HepG2 (cell line): ENCODE measurements around the gene NCKIPSD. TPM values are rescaled to one million over a fixed set of nuclear protein-coding genes. Genes with fewer than 3 reads are reported as not detected.
A peak's percentile ranks its signal among the peaks of the same experiment; 100 is the strongest.

Experiments
- BRCA1 ChIP-seq: sonication (generic); formaldehyde crosslinking; IDR thresholded peaks from 2 replicates; pipeline ENCODE4 v1.4.0; 2020; ENCODE audit warnings: missing genetic modification reagents
- ERF ChIP-seq: IDR thresholded peaks from 2 replicates; pipeline ENCODE4 v1.6.1; 2018; ENCODE audit warnings: missing biosample characterization, missing genetic modification reagents
- ESRRA ChIP-seq: sonication (generic); formaldehyde crosslinking; IDR thresholded peaks from 2 replicates; pipeline ENCODE4 v1.5.1; 2020; ENCODE audit warnings: mild to moderate bottlenecking, low read depth, missing genetic modification reagents
- JDP2 ChIP-seq: sonication (generic); formaldehyde crosslinking; IDR thresholded peaks from 2 replicates; pipeline ENCODE4 v1.8.1; 2022; ENCODE audit warnings: missing genetic modification reagents, borderline replicate concordance
- MATR3 ChIP-seq: sonication (generic); formaldehyde crosslinking; IDR thresholded peaks from 2 replicates; pipeline ENCODE4 v1.4.0; 2020; ENCODE audit warnings: missing genetic modification reagents
- POLR2AphosphoS5 ChIP-seq: IDR thresholded peaks from 2 replicates; pipeline ENCODE4 v1.6.1; 2012; ENCODE audit warnings: low read depth, low read length
- POLR2G ChIP-seq: fragments of 200-400 bp; formaldehyde crosslinking; IDR thresholded peaks from 2 replicates; pipeline ENCODE4 v1.6.1; 2018; ENCODE audit warnings: mild to moderate bottlenecking, low read depth, low read length, moderate library complexity
- TMF1 ChIP-seq: sonication (generic); formaldehyde crosslinking; IDR thresholded peaks from 2 replicates; pipeline ENCODE4 v1.8.1; 2022; ENCODE audit warnings: low read depth, missing genetic modification reagents
- ZFY ChIP-seq: sonication (generic); formaldehyde crosslinking; IDR thresholded peaks from 2 replicates; pipeline ENCODE4 v1.4.0; 2020; ENCODE audit warnings: missing genetic modification reagents
- ZNF543 ChIP-seq: sonication (generic); formaldehyde crosslinking; IDR thresholded peaks from 2 replicates; pipeline ENCODE4 v1.4.0; 2020; ENCODE audit warnings: mild to moderate bottlenecking, missing genetic modification reagents
- ZNF607 ChIP-seq: sonication (generic); formaldehyde crosslinking; IDR thresholded peaks from 2 replicates; pipeline ENCODE4 v1.5.1; 2020; ENCODE audit warnings: missing genetic modification reagents, mild to moderate bottlenecking, borderline replicate concordance
- ZNF660 ChIP-seq: sonication (generic); formaldehyde crosslinking; IDR thresholded peaks from 2 replicates; pipeline ENCODE4 v1.5.1; 2020; ENCODE audit warnings: mild to moderate bottlenecking, low read depth, missing genetic modification reagents, borderline replicate concordance
- ZNF768 ChIP-seq: sonication (generic); formaldehyde crosslinking; IDR thresholded peaks from 2 replicates; pipeline ENCODE4 v1.4.0; 2020; ENCODE audit warnings: missing genetic modification reagents
- ZNF772 ChIP-seq: sonication (generic); formaldehyde crosslinking; IDR thresholded peaks from 2 replicates; pipeline ENCODE4 v1.5.0; 2020; ENCODE audit warnings: mild to moderate bottlenecking, missing genetic modification reagents
- ZNF782 ChIP-seq: sonication (generic); formaldehyde crosslinking; IDR thresholded peaks from 2 replicates; pipeline ENCODE4 v1.4.0; 2020; ENCODE audit warnings: missing genetic modification reagents, mild to moderate bottlenecking, borderline replicate concordance
- ZNF883 ChIP-seq: sonication (generic); formaldehyde crosslinking; IDR thresholded peaks from 2 replicates; pipeline ENCODE4 v1.5.1; 2020; ENCODE audit warnings: mild to moderate bottlenecking, missing genetic modification reagents; ENCODE audit errors: not compliant biosample characterization
- ZNF891 ChIP-seq: sonication (generic); formaldehyde crosslinking; IDR thresholded peaks from 2 replicates; pipeline ENCODE4 v1.5.0; 2020; ENCODE audit warnings: mild to moderate bottlenecking, missing genetic modification reagents
- polyA plus RNA-seq, 8 experiments: library from polyadenylated mRNA; depleted of rRNA in 3 of 8; stranded (reverse) in 7 of 8; unstranded in 1 of 8; fragments of >200 nt; fragmentation: Illumina TruSeq in 4 of 8; extraction: Trizol in 4 of 8; gene quantifications; 2 replicates each; pipeline versions ENCODE4 v1.2.1 to v1.2.3, GENCODE V29; 2011 to 2016; ENCODE audit warnings: low read depth in 4 of 8, missing spikeins in 1 of 8, mixed read lengths in 1 of 8; ENCODE audit not compliant: insufficient read depth in 1 of 8
- total RNA-seq, 5 experiments: library from RNA; depleted of rRNA; stranded (reverse); fragments of >200 nt; fragmentation: Illumina TruSeq; extraction: Trizol; gene quantifications; 2 replicates each; pipeline ENCODE4 v1.2.3, GENCODE V29; 2016; ENCODE audit warnings: low read depth in 1 of 5
- TF ChIP-seq, protein P1 (sequence below): IDR thresholded peaks from 2 replicates; pipeline ENCODE4 v1.6.1; 2016; ENCODE audit warnings: mild to moderate bottlenecking
- TF ChIP-seq, protein P2 (sequence below): sonication (generic); formaldehyde crosslinking; IDR thresholded peaks from 2 replicates; pipeline ENCODE4 v1.5.0; 2020; ENCODE audit warnings: mild to moderate bottlenecking, missing genetic modification reagents
- TF ChIP-seq, protein P3 (sequence below): sonication (generic); formaldehyde crosslinking; IDR thresholded peaks from 2 replicates; pipeline ENCODE4 v1.4.0; 2020; ENCODE audit warnings: low read depth, missing genetic modification reagents
- TF ChIP-seq, protein P4 (sequence below): sonication (generic); formaldehyde crosslinking; IDR thresholded peaks from 2 replicates; pipeline ENCODE4 v1.4.0; 2020; ENCODE audit warnings: missing genetic modification reagents, borderline replicate concordance

The NCKIPSD gene
- total and polyA plus RNA-seq, 2 of the 13 experiments (the other 11 are each of a cell fraction or from before 2014, with no cell fraction given), result 13.5 to 35.2 TPM

DNA sequence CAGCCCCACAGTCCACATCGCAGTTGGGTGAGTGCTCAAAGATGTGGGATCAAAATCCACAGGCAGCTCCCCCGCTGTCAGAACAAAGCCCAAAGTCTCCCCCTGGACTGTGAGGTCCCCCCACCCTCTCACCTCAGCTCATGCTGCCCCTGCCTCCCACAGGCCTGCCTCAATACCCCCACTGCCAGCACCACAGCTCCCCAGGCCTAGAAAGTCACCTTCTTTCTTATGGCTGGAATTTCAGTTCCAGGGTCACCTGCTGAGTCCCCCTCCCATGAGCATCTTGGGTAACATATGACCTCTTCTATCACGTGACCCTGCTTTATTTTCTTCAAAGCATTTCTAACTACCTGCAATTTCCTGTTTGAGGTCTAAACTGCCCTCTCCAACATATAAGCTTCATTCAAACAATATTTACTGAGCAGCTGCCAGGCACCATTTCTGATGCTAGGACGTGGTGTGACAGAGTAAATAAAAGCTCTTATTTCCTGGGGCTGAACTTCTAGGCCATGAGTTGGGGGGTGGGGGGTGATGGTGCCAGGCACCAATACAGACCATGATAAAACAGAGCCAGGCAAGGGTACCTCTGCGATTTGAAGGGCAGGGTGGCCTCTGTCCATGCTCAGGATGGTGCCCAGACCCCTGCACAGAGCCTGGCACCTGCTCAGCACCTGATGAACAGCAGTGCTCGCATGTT is 61.7 kb downstream of the NCKIPSD start (continued):
- TF ChIP-seq POLR2AphosphoS5, result peak; percentile 63; the same call in 1 of the 2 replicates
- TF ChIP-seq JDP2 (CRISPR knock-in tag), result no peak
- TF ChIP-seq ZNF891 (CRISPR knock-in tag), result no peak
- TF ChIP-seq, protein P1, sequence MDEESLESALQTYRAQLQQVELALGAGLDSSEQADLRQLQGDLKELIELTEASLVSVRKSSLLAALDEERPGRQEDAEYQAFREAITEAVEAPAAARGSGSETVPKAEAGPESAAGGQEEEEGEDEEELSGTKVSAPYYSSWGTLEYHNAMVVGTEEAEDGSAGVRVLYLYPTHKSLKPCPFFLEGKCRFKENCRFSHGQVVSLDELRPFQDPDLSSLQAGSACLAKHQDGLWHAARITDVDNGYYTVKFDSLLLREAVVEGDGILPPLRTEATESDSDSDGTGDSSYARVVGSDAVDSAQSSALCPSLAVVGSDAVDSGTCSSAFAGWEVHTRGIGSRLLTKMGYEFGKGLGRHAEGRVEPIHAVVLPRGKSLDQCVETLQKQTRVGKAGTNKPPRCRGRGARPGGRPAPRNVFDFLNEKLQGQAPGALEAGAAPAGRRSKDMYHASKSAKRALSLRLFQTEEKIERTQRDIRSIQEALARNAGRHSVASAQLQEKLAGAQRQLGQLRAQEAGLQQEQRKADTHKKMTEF (CRISPR knock-in tag), result peak; percentile 29; the same call in 1 of the 2 replicates
- TF ChIP-seq ZNF660 (CRISPR knock-in tag), result no peak
- no peak for TF ChIP-seq MATR3 (CRISPR knock-in tag)
- peak; percentile 35; the same call in 1 of the 2 replicates for TF ChIP-seq ESRRA
- no peak; the same call in 1 of the 2 replicates for TF ChIP-seq ZNF607 (CRISPR knock-in tag)
- TF ChIP-seq ZNF543 (CRISPR knock-in tag), result peak; percentile 56; the same call in 1 of the 2 replicates
- no peak for TF ChIP-seq TMF1 (CRISPR knock-in tag)
- TF ChIP-seq, protein P2, sequence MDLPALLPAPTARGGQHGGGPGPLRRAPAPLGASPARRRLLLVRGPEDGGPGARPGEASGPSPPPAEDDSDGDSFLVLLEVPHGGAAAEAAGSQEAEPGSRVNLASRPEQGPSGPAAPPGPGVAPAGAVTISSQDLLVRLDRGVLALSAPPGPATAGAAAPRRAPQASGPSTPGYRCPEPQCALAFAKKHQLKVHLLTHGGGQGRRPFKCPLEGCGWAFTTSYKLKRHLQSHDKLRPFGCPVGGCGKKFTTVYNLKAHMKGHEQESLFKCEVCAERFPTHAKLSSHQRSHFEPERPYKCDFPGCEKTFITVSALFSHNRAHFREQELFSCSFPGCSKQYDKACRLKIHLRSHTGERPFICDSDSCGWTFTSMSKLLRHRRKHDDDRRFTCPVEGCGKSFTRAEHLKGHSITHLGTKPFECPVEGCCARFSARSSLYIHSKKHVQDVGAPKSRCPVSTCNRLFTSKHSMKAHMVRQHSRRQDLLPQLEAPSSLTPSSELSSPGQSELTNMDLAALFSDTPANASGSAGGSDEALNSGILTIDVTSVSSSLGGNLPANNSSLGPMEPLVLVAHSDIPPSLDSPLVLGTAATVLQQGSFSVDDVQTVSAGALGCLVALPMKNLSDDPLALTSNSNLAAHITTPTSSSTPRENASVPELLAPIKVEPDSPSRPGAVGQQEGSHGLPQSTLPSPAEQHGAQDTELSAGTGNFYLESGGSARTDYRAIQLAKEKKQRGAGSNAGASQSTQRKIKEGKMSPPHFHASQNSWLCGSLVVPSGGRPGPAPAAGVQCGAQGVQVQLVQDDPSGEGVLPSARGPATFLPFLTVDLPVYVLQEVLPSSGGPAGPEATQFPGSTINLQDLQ, result no peak
- peak; percentile 81; the same call in 1 of the 2 replicates for TF ChIP-seq ERF (CRISPR knock-in tag)
- TF ChIP-seq ZNF883 (CRISPR knock-in tag), result no peak
- TF ChIP-seq, protein P3, sequence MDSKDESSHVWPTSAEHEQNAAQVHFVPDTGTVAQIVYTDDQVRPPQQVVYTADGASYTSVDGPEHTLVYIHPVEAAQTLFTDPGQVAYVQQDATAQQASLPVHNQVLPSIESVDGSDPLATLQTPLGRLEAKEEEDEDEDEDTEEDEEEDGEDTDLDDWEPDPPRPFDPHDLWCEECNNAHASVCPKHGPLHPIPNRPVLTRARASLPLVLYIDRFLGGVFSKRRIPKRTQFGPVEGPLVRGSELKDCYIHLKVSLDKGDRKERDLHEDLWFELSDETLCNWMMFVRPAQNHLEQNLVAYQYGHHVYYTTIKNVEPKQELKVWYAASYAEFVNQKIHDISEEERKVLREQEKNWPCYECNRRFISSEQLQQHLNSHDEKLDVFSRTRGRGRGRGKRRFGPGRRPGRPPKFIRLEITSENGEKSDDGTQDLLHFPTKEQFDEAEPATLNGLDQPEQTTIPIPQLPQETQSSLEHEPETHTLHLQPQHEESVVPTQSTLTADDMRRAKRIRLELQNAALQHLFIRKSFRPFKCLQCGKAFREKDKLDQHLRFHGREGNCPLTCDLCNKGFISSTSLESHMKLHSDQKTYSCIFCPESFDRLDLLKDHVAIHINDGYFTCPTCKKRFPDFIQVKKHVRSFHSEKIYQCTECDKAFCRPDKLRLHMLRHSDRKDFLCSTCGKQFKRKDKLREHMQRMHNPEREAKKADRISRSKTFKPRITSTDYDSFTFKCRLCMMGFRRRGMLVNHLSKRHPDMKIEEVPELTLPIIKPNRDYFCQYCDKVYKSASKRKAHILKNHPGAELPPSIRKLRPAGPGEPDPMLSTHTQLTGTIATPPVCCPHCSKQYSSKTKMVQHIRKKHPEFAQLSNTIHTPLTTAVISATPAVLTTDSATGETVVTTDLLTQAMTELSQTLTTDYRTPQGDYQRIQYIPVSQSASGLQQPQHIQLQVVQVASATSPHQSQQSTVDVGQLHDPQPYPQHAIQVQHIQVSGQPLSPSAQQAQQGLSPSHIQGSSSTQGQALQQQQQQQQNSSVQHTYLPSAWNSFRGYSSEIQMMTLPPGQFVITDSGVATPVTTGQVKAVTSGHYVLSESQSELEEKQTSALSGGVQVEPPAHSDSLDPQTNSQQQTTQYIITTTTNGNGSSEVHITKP, result no peak
- no peak for TF ChIP-seq ZNF782 (CRISPR knock-in tag)
- TF ChIP-seq BRCA1 (CRISPR knock-in tag), result no peak
- no peak for TF ChIP-seq ZNF772
- TF ChIP-seq ZFY (CRISPR knock-in tag), result no peak; the same call in 1 of the 2 replicates
- TF ChIP-seq, protein P4, sequence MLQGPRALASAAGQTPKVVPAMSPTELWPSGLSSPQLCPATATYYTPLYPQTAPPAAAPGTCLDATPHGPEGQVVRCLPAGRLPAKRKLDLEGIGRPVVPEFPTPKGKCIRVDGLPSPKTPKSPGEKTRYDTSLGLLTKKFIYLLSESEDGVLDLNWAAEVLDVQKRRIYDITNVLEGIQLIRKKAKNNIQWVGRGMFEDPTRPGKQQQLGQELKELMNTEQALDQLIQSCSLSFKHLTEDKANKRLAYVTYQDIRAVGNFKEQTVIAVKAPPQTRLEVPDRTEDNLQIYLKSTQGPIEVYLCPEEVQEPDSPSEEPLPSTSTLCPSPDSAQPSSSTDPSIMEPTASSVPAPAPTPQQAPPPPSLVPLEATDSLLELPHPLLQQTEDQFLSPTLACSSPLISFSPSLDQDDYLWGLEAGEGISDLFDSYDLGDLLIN (CRISPR knock-in tag), result no peak
- TF ChIP-seq POLR2G, result no peak; the same call in 1 of the 2 replicates
- TF ChIP-seq ZNF768, result peak; percentile 43; the same call in 1 of the 2 replicates
